Measurements from ENCODE around the gene MYO9A. TPM values are rescaled to one million over a fixed set of nuclear protein-coding genes. Genes with fewer than 3 reads are reported as not detected.
A peak's percentile ranks its signal among the peaks of the same experiment; 100 is the strongest.

Gene MYO9A
- total and polyA plus RNA-seq, 2 experiments from 2014 or later: 22.8 to 32.0 TPM

GRCh38 chr15:71801935-71802655, 315.9 kb downstream of the MYO9A start:
- Histone ChIP-seq H3K4me3 (no peak overlapping the region), H3K27ac (no peak overlapping the region), H3K27me3 (no peaks in the 10 kb centered on the region), H3K4me1 (ENCODE audit: low read depth) (peaks cover 22% of the 10 kb centered on the region), H3K9me3 (ENCODE audit: low read depth) (no peaks in the 10 kb centered on the region), H3K36me3 (no peaks in the 10 kb centered on the region)
- TF ChIP-seq CTCF (IDR thresholded peaks at IDR 0.05; ENCODE audit: low read depth, low read length): no peak
- DNase-seq (ENCODE audit: low read depth in 1 of 2, low spot score in 1 of 2): no peak

- Histone ChIP-seq H3K36me3 (no peaks in the 10 kb centered on the region), H3K9me3 (ENCODE audit: low read depth) (no peaks in the 10 kb centered on the region), H3K4me3 (no peak overlapping the region), H3K4me1 (ENCODE audit: low read depth) (peaks cover 12% of the 10 kb centered on the region), H3K27me3 (no peaks in the 10 kb centered on the region), H3K27ac (no peak overlapping the region)
- DNase-seq (ENCODE audit: low read depth in 1 of 2, low spot score in 1 of 2): peak; percentile 77 to 85
- TF ChIP-seq CTCF (IDR thresholded peaks at IDR 0.05; ENCODE audit: low read depth, low read length): peak; percentile 83
Measured at GRCh38 chr15:71800835-71801745, 316.9 kb downstream of the MYO9A start.

- Histone ChIP-seq H3K4me1 (ENCODE audit: low read depth) (peaks cover 12% of the 10 kb centered on the region), H3K27me3 (no peaks in the 10 kb centered on the region), H3K27ac (no peak overlapping the region), H3K9me3 (ENCODE audit: low read depth) (no peaks in the 10 kb centered on the region), H3K4me3 (no peak overlapping the region), H3K36me3 (no peaks in the 10 kb centered on the region)
- no peak for DNase-seq (ENCODE audit: low read depth in 1 of 2, low spot score in 1 of 2)
- TF ChIP-seq CTCF (IDR thresholded peaks at IDR 0.05; ENCODE audit: low read depth, low read length): no peak
Measured at GRCh38 chr15:71800190-71800589, 317.8 kb downstream of the MYO9A start.

- no peak for TF ChIP-seq CTCF (IDR thresholded peaks at IDR 0.05; ENCODE audit: low read depth, low read length)
Measured at GRCh38 chr15:71798641-71799040, 319.3 kb downstream of the MYO9A start.

GRCh38 chr15:71792521-71792920, 325.4 kb downstream of the MYO9A start:
- DNase-seq (ENCODE audit: low read depth in 1 of 2, low spot score in 1 of 2): peak in 1 of 2 donors; percentile 20
- TF ChIP-seq CTCF (IDR thresholded peaks at IDR 0.05; ENCODE audit: low read depth, low read length): no peak
- no peaks in the 10 kb centered on the region for H3K4me1 ChIP-seq (ENCODE audit: low read depth)
- no peaks in the 10 kb centered on the region for H3K9me3 ChIP-seq (ENCODE audit: low read depth)
- H3K4me3 ChIP-seq: no peak overlapping the region
- H3K36me3 ChIP-seq: no peaks in the 10 kb centered on the region
- no peaks in the 10 kb centered on the region for H3K27me3 ChIP-seq
- H3K27ac ChIP-seq: no peak overlapping the region

More at GRCh38 chr15:71798641-71799040, 319.3 kb downstream of the MYO9A start:
- H3K27ac ChIP-seq: no peak overlapping the region
- no peak for DNase-seq (ENCODE audit: low read depth in 1 of 2, low spot score in 1 of 2)
- H3K4me1 ChIP-seq (ENCODE audit: low read depth): no peaks in the 10 kb centered on the region
- no peaks in the 10 kb centered on the region for H3K27me3 ChIP-seq
- no peaks in the 10 kb centered on the region for H3K36me3 ChIP-seq
- H3K9me3 ChIP-seq (ENCODE audit: low read depth): no peaks in the 10 kb centered on the region
- no peak overlapping the region for H3K4me3 ChIP-seq

Measured in cardiac muscle cell (in vitro differentiated cells and primary cell).